PC-3 (cell line): ENCODE results near the gene SIPA1L2.

Source experiments
- EZH2 ChIP-seq: fragments of 300-600 bp; sonication (generic); IDR thresholded peaks from one replicate; pipeline ENCODE4 v1.6.1; 2017; ENCODE audit warnings: antibody characterized with exemption, mild to moderate bottlenecking, low read length; ENCODE audit not compliant: unreplicated experiment
- EZH2phosphoT487 ChIP-seq: fragments of 300-600 bp; sonication (generic); IDR thresholded peaks from 2 replicates; pipeline ENCODE4 v1.6.1; 2018; ENCODE audit warnings: mild to moderate bottlenecking, antibody characterized with exemption, low read length, borderline replicate concordance
- TF ChIP-seq, protein P1 (sequence below): fragments of 300-600 bp; sonication (generic); conservative IDR thresholded peaks from 2 replicates; pipeline ENCODE4 v1.5.1; 2017; ENCODE audit warnings: antibody characterized with exemption, low read depth, mild to moderate bottlenecking, low read length

DNA sequence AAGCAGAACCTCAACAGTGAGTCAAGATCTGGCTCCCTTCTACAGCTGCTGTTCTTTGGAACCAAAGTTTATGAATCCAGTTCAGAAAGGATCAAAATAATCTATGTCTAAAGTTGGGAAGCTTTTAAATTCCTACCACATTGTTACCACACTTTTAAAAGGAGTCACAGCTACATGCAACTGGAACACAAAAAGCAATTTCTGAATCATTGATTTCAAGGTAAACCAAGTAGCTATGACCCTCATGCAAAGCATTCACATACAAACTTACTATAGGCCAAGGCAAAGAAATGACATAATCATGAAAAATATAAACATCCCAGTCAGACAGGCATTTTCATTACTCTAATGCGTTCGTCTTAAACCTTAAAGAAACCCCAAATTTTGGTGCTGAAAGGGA is 3.5 kb downstream of the SIPA1L2 start:
- TF ChIP-seq, protein P1, sequence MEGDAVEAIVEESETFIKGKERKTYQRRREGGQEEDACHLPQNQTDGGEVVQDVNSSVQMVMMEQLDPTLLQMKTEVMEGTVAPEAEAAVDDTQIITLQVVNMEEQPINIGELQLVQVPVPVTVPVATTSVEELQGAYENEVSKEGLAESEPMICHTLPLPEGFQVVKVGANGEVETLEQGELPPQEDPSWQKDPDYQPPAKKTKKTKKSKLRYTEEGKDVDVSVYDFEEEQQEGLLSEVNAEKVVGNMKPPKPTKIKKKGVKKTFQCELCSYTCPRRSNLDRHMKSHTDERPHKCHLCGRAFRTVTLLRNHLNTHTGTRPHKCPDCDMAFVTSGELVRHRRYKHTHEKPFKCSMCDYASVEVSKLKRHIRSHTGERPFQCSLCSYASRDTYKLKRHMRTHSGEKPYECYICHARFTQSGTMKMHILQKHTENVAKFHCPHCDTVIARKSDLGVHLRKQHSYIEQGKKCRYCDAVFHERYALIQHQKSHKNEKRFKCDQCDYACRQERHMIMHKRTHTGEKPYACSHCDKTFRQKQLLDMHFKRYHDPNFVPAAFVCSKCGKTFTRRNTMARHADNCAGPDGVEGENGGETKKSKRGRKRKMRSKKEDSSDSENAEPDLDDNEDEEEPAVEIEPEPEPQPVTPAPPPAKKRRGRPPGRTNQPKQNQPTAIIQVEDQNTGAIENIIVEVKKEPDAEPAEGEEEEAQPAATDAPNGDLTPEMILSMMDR: no peak
- TF ChIP-seq EZH2phosphoT487 (no peak), EZH2 (no peak)
